HG03520 (cell line): ENCODE results near the gene VPS33B.

Source experiments
- ATAC-seq: cut with Tn5 transposase; IDR thresholded peaks from one replicate; pipeline ENCODE4 v1.9.1; 2021; ENCODE audit warnings: mild to moderate bottlenecking, moderate library complexity; ENCODE audit not compliant: unreplicated experiment

Gene VPS33B

DNA sequence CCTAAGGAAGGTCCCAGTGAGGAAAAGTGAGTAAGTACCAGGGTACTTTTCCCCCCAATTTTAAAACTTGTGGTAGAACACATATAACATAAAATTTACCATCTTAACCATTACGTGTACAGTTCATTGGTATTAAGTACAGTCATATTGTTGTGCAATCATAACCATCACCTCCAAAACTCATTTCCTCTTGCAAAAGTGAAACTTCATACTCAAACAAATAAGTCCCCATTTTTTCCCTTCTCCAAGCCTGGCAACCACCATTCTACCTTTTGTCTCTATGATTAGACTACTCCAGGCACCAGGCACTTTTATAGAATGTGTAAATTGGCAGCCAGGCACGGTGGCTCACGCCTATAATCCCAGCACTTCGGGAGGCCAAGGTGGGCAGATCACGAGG, 40.3 kb downstream of the VPS33B start:
- peak; percentile 52 for ATAC-seq

DNA sequence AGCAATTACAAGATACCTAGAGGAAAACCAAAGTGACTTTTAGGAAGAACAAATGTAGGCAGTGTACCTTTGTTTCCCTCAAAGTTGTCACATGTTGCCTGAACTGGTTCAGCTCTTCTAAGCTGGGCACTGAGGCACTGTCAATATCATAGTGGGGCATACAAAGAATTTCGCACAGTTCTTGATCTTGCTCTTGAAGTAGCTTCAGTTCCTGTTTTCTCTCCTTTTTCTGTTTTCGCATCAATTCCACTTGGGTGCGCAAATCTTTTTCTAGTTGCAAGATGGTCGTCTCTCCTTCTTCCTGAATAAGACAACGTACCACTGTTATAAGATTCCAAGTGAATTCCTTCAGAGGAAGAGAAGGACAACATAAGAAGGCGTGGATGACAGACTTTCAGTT, 40.7 kb downstream of the VPS33B start:
- peak; percentile 67 for ATAC-seq

DNA sequence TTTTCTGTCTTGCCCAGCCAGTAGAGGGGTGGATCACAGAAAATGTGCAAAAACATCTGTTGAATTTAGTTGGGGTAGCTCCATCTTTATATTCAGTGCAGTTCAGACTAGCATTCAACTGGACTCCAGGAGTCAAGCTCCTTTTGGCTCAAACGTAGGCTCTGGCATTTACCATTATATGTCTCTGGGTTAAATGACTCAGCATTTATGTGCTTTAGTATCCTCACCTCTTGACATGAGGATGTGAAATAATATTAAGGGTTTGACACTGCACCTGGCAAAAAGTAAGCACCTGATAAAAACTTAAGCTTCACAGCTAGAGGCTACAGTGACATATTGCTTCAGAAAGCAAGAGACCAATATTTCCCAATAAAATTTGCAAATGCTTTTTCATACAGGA, 42.8 kb downstream of the VPS33B start:
- ATAC-seq = no peak

DNA sequence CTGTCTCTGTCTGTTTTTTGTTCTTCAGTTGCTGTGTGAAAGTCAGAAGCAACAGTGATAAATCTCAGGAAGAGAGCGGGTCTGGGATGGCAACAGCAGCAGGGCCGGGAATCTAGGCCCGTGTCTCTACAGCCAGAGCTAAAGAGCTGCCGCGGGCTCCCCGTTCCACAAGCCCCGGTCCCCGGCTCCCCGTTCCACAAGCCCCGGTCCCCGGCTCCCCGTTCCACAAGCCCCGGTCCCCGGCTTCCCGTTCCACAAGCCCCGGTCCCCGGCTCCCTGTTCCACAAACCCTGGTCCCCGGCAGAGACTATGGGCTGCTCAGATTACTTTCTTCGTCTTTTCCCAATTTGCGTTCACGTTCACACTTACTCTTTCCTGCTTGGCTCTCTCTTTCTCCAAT, 48.2 kb downstream of the VPS33B start:
- ATAC-seq = no peak

DNA sequence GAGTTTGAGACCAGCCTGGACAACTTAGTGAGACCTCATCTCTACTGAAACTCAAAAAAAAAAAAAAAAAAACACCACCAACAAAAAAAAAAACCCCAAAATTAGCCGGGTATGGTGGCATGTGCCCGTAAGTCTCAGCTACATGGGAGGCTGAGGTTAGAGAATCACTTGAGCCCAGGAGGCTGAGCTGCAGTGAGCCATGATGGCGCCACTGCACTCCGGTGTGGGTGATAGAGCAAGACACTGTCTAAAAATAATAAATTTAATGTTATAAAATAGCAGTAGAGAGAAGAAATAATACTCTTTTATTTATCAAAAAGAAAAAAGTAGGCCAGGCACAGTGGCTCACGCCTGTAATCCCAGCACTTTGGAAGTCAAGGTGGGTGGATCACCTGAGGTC, 50.3 kb downstream of the VPS33B start:
- no peak for ATAC-seq

DNA sequence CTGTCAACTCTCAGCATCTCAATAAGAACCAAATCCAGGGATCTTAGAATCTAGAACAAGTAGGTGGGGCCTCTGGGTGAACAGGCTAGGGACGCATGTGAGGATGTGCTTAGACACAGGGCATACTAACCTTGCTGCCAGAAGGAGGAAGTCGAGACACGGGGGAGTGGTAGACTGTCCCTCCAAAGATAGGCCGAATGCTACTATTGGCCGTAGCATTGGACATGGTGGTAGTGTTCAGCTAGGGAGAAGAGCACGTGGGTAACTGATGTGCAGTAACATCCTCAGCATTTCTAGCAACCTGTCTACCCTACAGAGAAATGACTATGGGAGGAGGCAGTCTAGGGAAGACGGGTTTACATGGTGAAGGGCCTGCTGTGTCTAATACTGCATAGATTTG, 52.1 kb downstream of the VPS33B start:
- no peak for ATAC-seq

DNA sequence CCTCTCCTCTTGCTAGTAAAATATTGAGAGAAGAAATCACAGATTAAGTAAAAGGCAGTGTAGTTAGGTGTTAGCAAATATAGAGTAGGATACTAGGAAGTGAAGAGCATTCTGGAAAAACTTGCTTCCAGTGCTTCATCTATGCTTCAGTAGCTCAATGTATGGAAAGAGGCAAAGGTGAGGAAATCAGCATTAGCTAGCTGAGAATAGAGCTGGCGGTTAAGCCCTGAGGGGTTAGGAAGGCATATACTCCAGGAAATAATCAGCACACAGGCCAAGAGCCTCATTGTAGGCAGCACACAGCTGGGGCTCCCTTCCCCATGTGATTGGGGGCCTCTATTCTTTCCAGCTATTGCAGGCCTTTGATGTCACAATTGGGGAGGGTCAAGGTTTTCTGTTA, 54.0 kb downstream of the VPS33B start:
- ATAC-seq = no peak

DNA sequence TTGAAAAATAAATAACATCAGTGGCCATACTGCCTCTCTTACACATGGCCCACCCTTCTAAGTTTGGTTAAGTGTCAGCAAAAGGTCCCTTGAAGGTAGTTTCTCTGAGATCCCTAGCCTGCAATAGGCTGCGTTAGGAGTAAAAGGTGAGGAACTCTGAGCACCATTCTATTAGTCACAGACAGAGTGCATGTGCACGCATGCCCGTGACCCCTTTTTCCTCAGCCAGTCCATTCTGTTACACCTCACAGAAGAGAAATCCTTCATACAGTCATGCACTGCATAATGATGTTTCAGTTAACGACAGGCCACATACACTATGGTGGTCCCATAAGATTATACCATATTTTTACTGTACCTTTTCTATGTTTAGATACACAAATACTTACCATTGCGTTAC, 55.2 kb downstream of the VPS33B start:
- no peak for ATAC-seq

DNA sequence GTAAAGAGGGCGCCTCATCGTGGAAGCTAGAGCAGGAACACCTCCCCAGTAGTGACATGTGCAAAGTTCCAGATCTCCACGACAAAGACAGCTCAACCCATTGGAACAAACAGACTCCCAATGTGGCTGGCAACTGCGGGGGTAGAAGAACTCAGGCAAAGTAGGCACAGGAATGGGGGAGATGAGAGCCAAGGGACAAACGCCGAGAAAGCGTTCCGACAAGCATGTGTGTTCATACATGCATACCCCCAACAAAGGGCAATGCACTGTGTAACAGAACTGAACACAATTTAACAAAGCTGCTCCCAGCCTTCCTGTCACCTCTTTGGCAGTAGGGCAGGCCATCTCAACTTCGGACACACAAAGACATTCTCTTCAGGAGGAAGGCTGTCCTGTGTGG, 56.1 kb downstream of the VPS33B start:
- no peak for ATAC-seq

DNA sequence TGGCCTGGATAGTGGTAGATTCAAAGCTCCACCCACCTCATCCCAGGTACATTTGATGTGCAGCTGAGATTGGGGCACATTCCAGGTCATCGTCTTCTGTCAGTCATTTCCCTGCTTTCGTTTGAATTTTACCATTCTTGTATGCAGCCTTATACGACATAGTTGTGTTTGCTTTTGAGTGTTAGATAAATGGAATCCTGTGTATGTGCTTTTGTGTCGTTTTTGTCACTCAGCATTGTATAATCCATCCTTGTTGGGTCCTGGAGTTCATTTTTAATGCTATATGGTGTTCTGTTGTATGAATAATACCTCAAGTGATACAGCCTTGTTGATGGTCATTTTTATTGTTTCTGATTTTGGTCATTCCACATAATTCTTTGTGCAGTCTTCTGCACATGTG, 60.4 kb downstream of the VPS33B start:
- ATAC-seq = no peak

DNA sequence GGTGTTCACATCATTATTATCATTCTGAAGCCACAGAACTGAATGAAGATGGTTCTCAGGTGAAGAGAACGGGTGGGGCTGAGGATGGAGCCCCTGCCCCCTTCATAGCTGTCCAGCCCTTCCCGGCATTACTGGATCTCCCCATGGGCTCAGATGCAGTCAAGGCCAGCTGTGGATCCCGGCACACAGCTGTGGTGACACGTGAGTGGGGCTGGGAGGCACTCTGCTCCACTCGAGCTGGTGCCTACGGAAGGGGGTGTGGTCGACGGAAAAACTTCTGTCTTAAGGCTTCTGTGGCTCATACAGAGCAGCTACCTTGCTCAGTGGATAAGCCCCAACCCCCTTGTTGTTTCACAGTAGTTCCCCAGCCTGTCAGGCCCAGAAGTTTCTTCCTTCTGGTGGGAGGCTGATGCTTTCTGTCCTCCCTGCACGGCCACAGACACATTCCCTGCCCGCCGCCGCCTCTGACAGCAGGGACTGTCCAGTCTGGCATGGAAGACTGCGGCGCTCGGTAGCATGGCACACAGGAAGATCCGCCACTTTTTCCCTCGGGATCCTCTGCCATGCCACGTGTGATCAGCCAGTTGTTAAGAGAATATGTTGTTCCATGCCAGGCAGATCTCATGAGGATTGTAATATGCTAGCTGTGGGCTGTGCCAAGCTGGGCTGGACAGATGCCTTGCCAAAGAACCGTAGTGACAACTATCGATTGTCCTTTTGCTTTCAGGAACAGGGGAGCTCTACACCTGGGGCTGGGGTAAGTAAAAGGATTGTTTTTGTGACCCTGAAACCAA, 61.9 kb downstream of the VPS33B start:
- ATAC-seq = no peak

DNA sequence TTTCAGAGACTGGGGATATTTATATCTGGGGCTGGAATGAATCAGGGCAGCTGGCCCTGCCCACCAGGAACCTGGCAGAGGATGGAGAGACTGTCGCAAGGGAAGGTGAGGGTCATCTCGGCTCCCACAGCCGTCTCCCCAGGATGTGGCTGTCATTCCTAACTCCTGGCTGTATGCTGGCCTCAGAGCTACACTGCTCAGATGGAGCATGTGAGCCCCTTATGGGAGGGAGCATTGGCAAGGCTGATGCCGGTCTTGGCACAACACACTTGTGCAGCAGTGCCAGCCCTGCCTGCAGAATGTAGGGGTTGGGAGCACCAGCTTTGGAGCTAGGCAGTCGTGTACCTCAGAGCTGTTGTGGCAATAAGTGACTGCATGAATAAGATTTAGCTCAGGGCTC, 62.5 kb downstream of the VPS33B start:
- ATAC-seq = no peak

DNA sequence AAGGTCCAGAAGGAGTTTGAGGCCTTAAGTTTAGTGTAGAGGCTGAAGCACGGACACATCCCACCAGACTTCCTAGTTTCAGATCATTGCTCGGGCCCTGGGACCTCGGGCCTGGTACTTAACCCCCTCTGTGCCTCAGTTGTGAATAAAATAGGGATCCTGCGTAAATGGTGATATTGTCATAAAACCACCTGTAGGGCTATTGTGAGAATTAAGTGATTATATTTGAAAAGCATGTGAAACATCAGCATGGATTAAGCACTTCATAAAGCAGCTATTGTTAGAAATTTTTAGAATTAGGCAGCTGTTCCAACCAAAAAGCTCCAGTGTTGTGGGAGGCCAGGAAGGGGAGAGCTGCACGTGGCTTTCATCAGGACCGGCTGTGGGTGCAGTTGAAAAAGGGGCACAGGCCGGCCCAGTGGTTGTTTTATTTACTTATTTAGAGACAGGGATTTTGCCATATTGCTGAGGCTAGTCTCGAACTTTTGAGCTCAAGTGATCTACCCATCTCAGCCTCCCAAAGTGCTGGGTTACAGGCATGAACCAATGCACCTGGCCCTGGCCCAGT, 63.3 kb downstream of the VPS33B start:
- no peak for ATAC-seq

DNA sequence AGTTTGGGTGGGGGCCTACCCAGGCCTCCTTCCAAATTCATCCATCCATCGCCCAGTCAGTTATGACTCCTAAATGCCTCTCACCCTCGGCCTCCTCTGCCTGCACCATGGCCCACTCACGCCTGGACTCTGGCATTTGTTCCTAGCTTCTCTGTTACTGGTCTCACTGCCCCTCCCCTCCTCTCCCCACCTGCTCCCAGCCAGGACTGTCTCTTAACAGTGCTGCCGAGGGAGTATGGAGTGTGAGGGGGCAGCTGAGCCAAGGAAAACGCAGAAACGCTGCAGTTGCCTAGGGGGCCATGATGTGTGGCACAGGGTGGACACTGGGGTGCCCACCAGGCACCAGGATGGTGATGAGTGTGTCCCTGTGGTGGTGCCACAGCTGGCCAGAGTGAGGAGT, 64.6 kb downstream of the VPS33B start:
- ATAC-seq = no peak

DNA sequence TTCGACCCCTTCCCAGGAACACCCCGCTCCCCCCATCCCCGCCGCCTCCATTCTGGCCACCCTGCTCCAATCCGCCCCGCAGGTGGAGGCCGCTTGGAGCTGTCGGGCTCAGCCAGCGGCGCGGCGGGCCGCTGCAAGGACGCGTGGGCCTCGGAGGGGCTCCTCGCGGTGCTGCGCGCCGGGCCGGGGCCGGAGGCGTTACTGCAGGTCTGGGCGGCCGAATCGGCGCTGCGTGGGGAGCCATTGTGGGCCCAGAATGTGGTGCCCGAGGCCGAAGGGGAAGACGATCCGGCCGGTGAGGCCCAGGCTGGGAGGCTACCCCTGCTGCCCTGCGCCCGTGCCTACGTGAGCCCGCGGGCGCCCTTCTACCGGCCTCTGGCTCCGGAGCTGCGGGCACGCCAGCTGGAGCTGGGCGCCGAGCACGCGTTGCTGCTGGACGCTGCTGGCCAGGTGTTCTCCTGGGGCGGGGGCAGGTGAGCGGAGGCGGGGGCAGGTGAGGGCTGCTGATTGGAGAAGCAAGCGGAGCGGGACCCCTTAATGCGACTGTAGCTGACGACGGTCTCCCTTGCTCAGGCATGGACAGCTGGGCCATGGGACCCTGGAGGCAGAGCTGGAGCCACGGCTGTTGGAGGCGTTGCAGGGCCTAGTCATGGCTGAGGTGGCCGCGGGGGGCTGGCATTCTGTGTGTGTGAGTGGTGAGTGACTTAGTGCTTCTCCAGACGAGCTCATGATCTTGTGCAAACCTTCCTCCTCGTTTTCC, 65.2 kb downstream of the VPS33B start:
- ATAC-seq = no peak

DNA sequence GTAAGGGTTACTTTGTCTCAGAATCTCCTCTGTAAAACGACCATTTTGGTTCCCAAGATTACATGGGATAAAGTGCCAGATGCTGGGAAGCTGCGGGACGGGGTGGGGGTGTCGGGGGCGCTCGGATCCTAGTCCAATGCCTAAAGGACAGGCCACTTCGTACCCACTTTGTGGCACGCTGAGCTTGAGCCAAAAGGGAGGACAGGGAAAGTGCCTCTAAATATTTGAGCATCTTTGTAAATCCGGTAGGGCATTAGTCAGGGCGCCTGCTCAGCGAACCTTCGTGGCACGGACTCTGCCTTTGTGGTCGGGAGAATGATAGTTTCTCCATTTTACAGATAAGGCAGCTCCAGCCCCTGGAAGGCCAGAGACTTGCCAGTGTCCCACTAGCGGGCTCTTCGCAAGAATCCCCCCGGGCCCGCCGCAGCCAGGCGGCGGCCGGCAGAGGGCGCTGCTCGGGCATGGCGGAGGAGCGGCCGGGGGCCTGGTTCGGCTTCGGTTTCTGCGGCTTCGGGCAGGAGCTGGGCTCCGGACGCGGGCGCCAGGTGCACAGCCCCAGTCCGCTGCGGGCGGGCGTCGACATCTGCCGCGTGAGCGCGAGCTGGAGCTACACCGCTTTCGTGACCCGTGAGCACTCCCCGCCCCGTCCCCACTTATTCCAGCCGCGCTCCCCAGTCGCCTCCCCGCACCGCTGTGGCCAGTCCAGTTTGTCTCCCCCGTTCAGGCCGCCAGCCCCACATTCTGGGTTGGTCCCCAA, 65.9 kb downstream of the VPS33B start:
- ATAC-seq = no peak

DNA sequence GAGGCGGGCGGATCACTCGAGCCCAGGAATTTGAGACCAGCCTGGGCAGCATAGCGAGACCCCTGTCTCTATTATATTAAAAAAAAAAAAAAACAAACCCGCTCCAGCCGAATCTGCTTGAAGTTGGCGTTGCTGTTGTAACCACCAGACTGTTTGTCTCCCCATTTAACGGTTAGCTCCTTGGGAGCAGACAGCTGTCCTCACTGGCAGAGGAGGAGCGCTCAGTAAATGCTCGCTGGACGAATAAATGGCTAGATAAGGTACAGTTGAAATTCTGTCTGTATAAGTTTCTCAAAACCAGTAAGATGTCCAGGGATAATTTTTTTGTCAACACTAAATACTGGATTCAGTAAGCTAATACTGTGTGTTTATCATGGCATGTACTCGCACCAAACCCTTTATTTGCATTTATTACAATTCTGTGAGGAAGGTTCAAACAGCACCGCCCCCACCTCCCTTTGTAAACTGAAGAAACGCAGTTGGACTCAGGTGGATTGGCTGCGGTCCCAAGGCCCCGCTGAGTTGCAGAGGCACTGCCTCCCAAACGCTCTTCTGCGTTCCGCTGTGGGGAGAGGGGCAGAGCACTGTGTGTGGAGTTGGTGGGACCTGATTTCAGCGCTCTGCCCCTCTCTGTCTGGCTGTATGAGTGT, 66.6 kb downstream of the VPS33B start:
- ATAC-seq = no peak

DNA sequence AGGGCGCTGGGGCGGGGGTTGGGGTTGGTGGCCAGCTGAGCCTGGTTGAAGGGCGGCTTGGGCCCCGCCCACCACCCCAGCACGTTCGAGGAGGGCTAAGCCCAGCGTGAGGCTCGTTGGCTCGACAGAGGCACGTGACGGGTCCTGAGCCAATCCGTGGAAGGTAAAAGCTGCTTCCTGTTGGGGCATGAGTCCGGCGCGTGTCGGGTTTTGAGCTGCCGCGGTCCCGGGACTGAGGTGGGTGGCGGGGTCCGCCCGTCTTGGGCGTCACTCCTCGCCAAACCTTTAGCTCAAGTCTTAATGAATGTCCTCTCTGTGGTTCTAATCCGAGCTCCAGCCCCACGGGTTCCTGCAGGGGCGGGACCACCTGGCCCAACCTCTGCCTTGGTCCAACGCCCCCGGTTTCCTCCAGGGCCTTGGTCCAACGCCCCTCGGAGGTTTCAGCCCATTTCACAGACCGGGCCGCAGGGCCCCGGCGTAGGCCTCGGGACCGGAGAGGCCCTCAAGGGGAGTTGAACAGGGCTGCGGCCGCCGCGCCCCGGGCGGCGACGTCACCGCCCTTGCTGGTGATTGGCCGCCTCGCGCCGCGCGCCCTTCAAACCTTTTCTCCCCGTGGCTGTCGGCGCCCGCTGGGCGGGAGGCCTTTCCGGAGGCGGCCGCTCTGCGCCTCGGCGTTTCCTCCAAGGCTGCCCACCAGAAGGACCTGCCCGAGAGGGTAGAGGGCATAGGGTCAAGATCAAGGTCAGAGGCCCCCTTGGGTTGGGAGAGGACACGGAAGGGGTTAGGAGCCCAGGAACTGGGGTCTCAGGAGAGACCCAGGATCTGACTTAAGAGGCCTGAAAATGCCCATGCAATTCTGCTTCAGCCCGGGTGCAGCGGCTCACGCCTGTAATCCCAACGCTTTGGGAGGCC, 67.4 kb downstream of the VPS33B start, which contains the start of gene RCCD1:
Gene RCCD1, plus strand, starts transcription at position 173 of the 912 bp plus-strand sequence. CDS start 1,851 bp downstream, outside the sequence.
- ATAC-seq = peak; percentile 90

DNA sequence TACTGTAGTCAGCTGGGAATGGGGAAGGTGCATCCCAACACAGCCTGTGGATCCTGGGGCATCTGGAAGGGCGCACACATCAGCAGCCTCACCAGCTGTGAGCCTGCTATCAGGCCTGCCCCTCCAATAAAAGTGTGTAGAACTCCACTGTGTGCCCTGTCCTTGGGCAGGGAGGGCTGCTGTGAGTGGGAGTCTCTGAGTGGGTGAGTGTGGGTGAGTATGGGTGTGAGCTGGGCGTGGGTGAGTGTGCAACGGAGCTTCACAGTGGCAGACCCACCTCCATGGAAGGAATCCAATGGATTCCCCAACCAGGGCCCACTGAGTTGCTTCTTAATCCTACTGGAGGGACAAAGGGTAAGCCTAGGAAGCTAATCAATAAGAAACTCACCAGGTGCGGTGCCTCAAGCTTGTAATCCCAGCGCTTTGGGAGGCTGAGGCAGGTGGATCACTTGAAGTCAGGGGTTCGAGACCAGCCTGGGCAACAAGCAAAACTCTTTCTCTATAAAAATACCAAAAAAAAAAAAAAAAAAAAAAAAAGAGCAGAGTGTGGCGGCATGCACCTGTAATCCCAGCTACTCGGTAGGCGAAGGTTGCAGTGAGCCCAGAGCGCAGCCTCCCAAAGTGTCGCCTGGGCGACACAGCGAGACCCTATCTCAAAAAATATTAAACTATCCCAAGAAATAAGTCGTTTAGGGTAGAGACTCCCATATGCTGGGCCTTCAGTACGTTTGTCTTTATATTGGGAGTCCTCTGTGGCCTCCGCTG, 68.3 kb downstream of the VPS33B start:
- ATAC-seq = no peak
